Ovary (tissue), 9 donors: ENCODE results near the gene CRACR2A. TPM values are rescaled to one million over a fixed set of nuclear protein-coding genes. Genes with fewer than 3 reads are reported as not detected.

Source experiments
- DNase-seq, 5 donors: peaks; one replicate each; pipeline ENCODE4 v3.0.0-alpha.2; 2019 to 2020
- H3K27ac ChIP-seq, 2 donors: fragments of 200-600 bp; one replicate each; pipeline versions ENCODE4 v1.5.1 to v1.8.0; 2019 to 2022
- H3K27me3 ChIP-seq: fragments of 200-600 bp; one replicate; pipeline ENCODE4 v1.8.0; 2022
- H3K36me3 ChIP-seq: fragments of 200-600 bp; sonication (generic); one replicate; pipeline ENCODE4 v1.5.1; 2019
- H3K4me1 ChIP-seq: one replicate; pipeline ENCODE4 v1.8.1; 2013; ENCODE audit warnings: mild to moderate bottlenecking, moderate library complexity; ENCODE audit not compliant: insufficient read depth
- H3K4me3 ChIP-seq: fragments of 200-600 bp; sonication (generic); one replicate; pipeline ENCODE4 v1.5.1; 2017
- H3K9me3 ChIP-seq, 2 donors: fragments of 200-600 bp in 1 of 2; sonication (generic) in 1 of 2; one replicate each; pipeline versions ENCODE4 v1.5.1 to v1.8.1; 2013 to 2019; ENCODE audit warnings: mild to moderate bottlenecking in 1 of 2, moderate library complexity in 1 of 2
- EP300 ChIP-seq: sonication (generic); formaldehyde crosslinking; IDR thresholded peaks from one replicate; pipeline ENCODE4 v1.6.1; 2017; ENCODE audit warnings: antibody characterized with exemption
- POLR2A ChIP-seq: fragments of 450-650 bp; IDR thresholded peaks from one replicate; pipeline ENCODE4 v1.6.1; 2017; ENCODE audit warnings: antibody characterized with exemption, mild to moderate bottlenecking, moderate library complexity
- WGBS, 3 donors: extraction: QIAGEN DNeasy Blood & Tissue Kit in 1 of 3; methylation state at CpG; one replicate each; pipeline versions ENCODE4 v1.1.5 to v1.1.7; 2013 to 2017; 5-methylcytosine and 5-hydroxymethylcytosine counted together
- intact Hi-C, 4 donors: fragments of 100-400 bp; cut with DNase I; formaldehyde crosslinking; loops; one replicate each; pipeline versions ENCODE4 v1.11.0 to v1.15.1; 2022 to 2023
- polyA plus RNA-seq, 2 donors: library from polyadenylated mRNA; stranded (reverse); fragments of 200-250 nt in 1 of 2; fragments of 350-450 nt in 1 of 2; fragmentation: Illumina TruSeq in 1 of 2; extraction: RNeasy Lipid Tissue Mini Kit (QIAGEN cat#74804) in 1 of 2; gene quantifications; one replicate each; pipeline ENCODE4 v1.2.3, GENCODE V29; 2013 to 2014
- total RNA-seq, 7 donors: library from RNA; depleted of rRNA in 2 of 7; stranded (reverse); fragments of >200 nt in 2 of 7; fragmentation: NEBNext Ultra II Directional in 3 of 7; extraction: Animal tissue kit (Norgen Biotek cat#: 25700) in 3 of 7; gene quantifications; one replicate each; pipeline versions ENCODE4 v1.1.0 to v1.2.4, GENCODE V29; 2016 to 2023
- TF ChIP-seq, protein P1 (sequence below), 3 donors: fragments of 450-650 bp in 2 of 3; fragments of 200-600 bp in 1 of 3; IDR thresholded peaks; one replicate each; pipeline versions ENCODE4 v1.5.1 to v1.8.0; 2016 to 2022; ENCODE audit warnings: antibody characterized with exemption in 3 of 3, mild to moderate bottlenecking in 1 of 3
- donor health status: DM: no; HTN: no; CAD: no; lungs with moderate emphysema.
- donor health status: DM: no; HTN: no; CAD: no.
- donor health status: Bipolar disorder and iron deficiency.
- donor health status: DM: yes; HTN: yes; CAD: no.
- donor health status: DM: no; HTN: no; CAD: no.
- donor health status: DM: yes; HTN: yes; CAD: no.

CRACR2A gene
- total and polyA plus RNA-seq, 9 donors: 1.8 to 7.7 (median 4.4) TPM

DNA sequence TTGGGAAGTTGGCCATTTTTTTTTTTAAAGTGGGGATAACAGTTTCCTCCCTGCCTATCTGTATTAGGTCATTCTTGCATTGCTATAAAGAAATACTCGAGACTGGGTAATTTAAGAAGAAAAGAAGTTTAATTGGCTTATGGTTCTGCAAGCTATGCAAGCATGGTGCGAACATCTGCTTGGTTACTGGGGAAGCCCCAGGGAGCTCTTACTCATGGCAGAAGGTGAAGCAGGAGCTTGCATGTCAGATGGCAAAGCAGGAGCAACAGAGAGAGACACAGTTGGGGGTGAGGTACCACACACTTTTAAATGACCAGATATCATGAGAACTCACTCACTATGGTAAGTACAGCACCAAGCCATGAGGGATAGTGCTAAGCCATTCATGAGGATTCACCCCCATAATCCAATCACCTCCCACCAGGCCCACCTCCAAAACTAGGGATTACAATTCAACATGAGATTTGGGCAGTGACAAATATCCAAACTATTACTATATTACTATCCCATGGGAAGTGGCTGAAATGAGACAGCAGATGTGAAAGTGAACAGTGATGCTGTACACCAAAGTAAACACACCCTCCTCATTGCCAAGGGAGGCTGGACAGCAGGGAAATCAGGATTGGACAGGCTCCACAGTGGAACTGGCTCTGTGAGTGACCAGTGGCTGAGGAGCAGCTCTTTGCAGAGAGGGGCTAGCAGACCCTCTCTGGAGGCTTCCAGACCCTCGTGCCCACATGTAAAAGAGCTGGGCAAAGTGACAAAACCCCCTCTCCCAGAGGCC, 40.5 kb downstream of the CRACR2A start:
- Histone ChIP-seq H3K36me3 (no peaks in the 10 kb centered on the region), H3K27me3 (no peaks in the 10 kb centered on the region), H3K4me1 (peaks cover 13% of the 10 kb centered on the region), H3K27ac (no peak overlapping the region), H3K9me3 (no peaks in the 10 kb centered on the region), H3K4me3 (no peak overlapping the region)
- DNase-seq: no peak
- intact Hi-C loops: no loop called here
- 68 to 73% (median 68%) methylated on average over 3 of the region's 3 CpGs for WGBS, 3 donors
- TF ChIP-seq POLR2A: no peak
- TF ChIP-seq, protein P1, sequence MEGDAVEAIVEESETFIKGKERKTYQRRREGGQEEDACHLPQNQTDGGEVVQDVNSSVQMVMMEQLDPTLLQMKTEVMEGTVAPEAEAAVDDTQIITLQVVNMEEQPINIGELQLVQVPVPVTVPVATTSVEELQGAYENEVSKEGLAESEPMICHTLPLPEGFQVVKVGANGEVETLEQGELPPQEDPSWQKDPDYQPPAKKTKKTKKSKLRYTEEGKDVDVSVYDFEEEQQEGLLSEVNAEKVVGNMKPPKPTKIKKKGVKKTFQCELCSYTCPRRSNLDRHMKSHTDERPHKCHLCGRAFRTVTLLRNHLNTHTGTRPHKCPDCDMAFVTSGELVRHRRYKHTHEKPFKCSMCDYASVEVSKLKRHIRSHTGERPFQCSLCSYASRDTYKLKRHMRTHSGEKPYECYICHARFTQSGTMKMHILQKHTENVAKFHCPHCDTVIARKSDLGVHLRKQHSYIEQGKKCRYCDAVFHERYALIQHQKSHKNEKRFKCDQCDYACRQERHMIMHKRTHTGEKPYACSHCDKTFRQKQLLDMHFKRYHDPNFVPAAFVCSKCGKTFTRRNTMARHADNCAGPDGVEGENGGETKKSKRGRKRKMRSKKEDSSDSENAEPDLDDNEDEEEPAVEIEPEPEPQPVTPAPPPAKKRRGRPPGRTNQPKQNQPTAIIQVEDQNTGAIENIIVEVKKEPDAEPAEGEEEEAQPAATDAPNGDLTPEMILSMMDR (IDR thresholded peaks at IDR 0.05): no peak

DNA sequence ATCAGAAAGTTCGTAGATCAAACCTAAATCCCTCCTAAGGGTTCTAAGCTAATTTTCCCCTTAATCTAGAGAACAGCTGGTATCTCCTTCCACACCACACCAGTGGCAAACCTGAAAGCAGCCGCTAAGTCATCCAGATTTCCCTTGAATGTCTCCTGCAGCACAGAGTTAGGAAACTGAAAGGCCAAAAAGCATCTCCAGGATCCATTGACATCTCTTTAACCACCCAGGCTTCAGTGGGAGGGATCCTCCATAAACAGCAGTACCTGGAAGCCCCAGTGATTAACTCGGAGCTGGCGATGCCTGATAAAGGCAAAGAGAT, 47.6 kb downstream of the CRACR2A start:
- 68 to 84% (median 80%) methylated on average over 4 of the region's 4 CpGs for WGBS, 3 donors
- TF ChIP-seq POLR2A: no peak
- TF ChIP-seq EP300: no peak
- TF ChIP-seq, protein P1 (IDR thresholded peaks at IDR 0.05): no peak
- no peaks in the 10 kb centered on the region for H3K27me3 ChIP-seq
- DNase-seq: no peak
- peaks cover 4% of the 10 kb centered on the region for H3K4me1 ChIP-seq
- H3K36me3 ChIP-seq: no peaks in the 10 kb centered on the region
- no peak overlapping the region for H3K4me3 ChIP-seq
- intact Hi-C loops: no loop called here
- no peaks in the 10 kb centered on the region for H3K9me3 ChIP-seq
- peak overlapping the region in 1 of 2 donors; percentile 75 for H3K27ac ChIP-seq

DNA sequence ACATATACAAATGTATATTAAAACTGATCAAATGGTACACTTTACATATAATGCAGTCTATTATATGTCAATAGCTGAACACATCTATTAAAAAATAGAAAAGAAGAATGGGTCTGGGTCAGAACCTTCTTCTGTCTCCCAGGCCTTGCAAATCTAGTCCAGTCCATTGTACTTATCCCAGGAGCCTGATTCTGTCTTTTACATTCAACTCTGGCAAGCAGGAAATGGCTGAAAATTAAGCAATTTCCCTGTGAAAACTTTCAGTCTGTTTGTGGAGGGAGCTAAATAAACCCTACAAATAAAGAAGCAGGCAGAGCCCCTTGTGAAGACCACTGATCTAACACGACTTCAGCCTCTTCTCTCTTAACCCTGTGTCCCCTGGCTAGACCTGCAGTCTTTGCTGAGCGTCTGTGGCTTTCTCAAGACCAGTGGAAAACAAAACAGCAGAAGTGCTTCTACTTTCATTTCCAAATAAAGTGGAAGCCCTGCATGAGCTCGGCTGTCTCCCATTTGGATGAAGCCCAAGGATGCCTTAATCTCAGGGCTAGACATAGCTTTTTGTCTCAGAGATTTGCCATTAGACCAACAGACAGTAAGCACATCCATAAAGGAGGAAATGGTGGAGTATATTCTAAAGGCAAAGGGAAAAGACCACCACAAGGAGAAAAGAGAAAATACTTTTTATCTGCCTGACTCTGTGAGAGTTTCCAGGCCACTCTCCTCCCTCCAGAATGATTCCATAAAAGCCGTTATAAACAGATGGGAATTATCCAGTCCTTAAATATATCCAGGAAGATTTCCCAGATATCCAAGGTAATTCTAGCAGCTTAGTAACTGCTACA, 48.2 kb downstream of the CRACR2A start:
- 4 to 5% (median 5%) methylated on average over 4 of the region's 4 CpGs for WGBS, 3 donors
- H3K4me3 ChIP-seq: no peak overlapping the region
- H3K36me3 ChIP-seq: no peaks in the 10 kb centered on the region

DNA sequence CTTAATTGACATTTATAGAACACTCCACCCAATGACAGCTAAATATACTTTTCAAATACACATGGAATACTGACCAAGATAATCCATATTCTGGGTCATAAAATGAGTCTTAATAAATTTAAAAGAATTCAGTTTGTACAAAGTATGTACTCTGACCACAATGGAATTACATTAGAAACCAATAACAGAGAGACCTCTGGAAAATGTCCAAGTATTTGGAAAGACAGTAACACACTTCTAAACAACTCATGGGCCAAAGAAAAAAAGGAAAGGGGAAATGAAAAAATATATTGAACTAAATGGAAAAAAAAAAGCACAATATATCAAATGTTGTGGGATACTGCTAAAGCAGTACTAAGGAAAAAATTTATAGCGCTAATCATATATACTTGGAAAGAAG, 52.0 kb downstream of the CRACR2A start:
- Histone ChIP-seq H3K27me3 (no peaks in the 10 kb centered on the region), H3K4me3 (no peak overlapping the region), H3K27ac (no peak overlapping the region), H3K9me3 (no peaks in the 10 kb centered on the region), H3K36me3 (no peaks in the 10 kb centered on the region), H3K4me1 (peaks cover 9% of the 10 kb centered on the region)
- DNase-seq: no peak
- 95 to 100% (median 98%) methylated on average over 1 of the region's 1 CpG for WGBS, 3 donors
- intact Hi-C loops: no loop called here
- TF ChIP-seq EP300: no peak
- TF ChIP-seq POLR2A: no peak
- TF ChIP-seq, protein P1 (IDR thresholded peaks at IDR 0.05): no peak

More for the DNA sequence above, 48.2 kb downstream of the CRACR2A start:
- DNase-seq: peak in 1 of 5 donors; percentile 26
- TF ChIP-seq POLR2A (no peak), EP300 (no peak)
- TF ChIP-seq, protein P1 (IDR thresholded peaks at IDR 0.05): no peak
- H3K27me3 ChIP-seq: no peaks in the 10 kb centered on the region
- no peaks in the 10 kb centered on the region for H3K9me3 ChIP-seq
- H3K27ac ChIP-seq: peak overlapping the region in 1 of 2 donors; percentile 75
- H3K4me1 ChIP-seq: peaks cover 4% of the 10 kb centered on the region
- intact Hi-C loops: no loop called here
